ENCODE results near the gene NFKB1. TPM values are rescaled to one million over a fixed set of nuclear protein-coding genes. Genes with fewer than 3 reads are reported as not detected.

Gene NFKB1, protein sequence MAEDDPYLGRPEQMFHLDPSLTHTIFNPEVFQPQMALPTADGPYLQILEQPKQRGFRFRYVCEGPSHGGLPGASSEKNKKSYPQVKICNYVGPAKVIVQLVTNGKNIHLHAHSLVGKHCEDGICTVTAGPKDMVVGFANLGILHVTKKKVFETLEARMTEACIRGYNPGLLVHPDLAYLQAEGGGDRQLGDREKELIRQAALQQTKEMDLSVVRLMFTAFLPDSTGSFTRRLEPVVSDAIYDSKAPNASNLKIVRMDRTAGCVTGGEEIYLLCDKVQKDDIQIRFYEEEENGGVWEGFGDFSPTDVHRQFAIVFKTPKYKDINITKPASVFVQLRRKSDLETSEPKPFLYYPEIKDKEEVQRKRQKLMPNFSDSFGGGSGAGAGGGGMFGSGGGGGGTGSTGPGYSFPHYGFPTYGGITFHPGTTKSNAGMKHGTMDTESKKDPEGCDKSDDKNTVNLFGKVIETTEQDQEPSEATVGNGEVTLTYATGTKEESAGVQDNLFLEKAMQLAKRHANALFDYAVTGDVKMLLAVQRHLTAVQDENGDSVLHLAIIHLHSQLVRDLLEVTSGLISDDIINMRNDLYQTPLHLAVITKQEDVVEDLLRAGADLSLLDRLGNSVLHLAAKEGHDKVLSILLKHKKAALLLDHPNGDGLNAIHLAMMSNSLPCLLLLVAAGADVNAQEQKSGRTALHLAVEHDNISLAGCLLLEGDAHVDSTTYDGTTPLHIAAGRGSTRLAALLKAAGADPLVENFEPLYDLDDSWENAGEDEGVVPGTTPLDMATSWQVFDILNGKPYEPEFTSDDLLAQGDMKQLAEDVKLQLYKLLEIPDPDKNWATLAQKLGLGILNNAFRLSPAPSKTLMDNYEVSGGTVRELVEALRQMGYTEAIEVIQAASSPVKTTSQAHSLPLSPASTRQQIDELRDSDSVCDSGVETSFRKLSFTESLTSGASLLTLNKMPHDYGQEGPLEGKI
- total RNA-seq: 29.3 and 67.4 TPM in 2 replicates

DNA sequence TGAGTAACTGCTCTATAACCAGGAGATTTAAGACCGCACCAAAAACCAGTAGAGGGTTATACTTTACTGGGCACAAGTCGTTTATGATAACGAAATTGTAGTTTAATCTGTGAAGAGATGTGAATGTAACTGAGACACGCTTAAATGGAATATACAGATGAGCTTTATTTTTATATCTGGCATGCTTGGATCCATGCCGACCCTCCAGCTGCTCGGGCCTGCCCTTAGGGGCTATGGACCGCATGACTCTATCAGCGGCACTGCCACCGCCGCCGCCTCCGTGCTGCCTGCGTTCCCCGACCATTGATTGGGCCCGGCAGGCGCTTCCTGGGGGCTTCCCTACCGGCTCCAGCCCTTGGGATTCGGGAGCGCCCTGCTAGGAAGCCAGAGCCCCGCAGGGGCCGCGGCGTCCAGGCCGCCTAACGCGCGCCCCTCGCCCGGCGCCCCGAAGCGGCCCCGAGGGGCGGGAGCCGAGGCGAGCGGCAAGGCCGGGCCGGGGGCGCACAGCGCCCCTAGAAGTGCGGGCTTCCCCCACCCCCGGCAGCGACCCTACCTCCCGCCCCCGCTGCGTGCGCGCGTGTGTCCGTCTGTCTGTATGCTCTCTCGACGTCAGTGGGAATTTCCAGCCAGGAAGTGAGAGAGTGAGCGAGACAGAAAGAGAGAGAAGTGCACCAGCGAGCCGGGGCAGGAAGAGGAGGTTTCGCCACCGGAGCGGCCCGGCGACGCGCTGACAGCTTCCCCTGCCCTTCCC lies at the start of gene NFKB1:
Gene NFKB1, plus strand, starts transcription at position 664 of the 751 bp plus-strand sequence. CDS start 24,160 bp downstream, outside the sequence.
- DNase-seq (ENCODE audit: low read depth): peak; percentile 81
- H3K4me3 ChIP-seq (ENCODE audit: low read depth, low read length): peak within 1 kb of the TSS; percentile 70
- TF ChIP-seq, protein P1, sequence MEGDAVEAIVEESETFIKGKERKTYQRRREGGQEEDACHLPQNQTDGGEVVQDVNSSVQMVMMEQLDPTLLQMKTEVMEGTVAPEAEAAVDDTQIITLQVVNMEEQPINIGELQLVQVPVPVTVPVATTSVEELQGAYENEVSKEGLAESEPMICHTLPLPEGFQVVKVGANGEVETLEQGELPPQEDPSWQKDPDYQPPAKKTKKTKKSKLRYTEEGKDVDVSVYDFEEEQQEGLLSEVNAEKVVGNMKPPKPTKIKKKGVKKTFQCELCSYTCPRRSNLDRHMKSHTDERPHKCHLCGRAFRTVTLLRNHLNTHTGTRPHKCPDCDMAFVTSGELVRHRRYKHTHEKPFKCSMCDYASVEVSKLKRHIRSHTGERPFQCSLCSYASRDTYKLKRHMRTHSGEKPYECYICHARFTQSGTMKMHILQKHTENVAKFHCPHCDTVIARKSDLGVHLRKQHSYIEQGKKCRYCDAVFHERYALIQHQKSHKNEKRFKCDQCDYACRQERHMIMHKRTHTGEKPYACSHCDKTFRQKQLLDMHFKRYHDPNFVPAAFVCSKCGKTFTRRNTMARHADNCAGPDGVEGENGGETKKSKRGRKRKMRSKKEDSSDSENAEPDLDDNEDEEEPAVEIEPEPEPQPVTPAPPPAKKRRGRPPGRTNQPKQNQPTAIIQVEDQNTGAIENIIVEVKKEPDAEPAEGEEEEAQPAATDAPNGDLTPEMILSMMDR (IDR thresholded peaks at IDR 0.05; ENCODE audit: insufficient read depth, low read depth, low read length): no peak

DNA sequence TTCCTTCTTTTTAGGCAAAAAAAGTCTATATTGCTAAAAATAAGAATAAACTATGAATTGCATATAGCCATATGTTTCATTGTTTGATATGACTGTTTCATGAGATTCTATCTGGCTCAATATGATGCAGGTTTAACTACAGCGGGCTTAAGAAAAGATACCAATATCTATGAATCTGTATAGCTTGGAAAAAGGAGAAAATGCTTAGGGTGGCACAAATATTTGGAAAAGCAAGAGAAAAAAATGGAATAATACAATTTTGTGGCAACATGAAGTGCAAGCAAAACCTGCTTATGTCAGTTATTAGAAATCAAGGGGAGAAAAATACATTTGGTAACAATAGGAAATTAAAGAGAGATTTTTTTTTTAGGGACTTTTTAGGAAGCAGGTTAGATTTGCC lies 48.3 kb upstream of the NFKB1 start:
- no peak overlapping the region for H3K4me3 ChIP-seq (ENCODE audit: low read depth, low read length)
- no peak for DNase-seq (ENCODE audit: low read depth)
- TF ChIP-seq, protein P1 (IDR thresholded peaks at IDR 0.05; ENCODE audit: insufficient read depth, low read depth, low read length): no peak

DNA sequence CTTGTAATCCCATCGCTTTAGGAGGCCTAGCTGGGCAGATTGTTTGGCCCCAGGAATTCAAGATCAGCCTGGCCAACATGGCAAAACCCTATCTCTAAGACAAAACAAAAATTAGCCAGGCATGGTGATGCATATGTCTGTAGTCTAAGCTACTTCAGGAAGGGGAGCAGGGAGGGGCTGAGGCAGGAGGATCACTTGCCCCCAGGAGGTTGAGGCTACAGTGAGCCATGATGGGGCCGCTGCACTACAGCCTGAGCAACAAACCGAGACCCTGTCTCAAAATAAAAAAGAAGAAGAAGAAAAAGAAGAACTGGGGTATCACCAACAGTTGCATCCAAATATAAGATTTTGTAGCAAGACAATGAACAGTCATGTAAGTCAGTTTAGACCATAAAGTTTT lies 47.3 kb upstream of the NFKB1 start:
- TF ChIP-seq, protein P1 (IDR thresholded peaks at IDR 0.05; ENCODE audit: insufficient read depth, low read depth, low read length): no peak
- DNase-seq (ENCODE audit: low read depth): no peak
- no peak overlapping the region for H3K4me3 ChIP-seq (ENCODE audit: low read depth, low read length)

DNA sequence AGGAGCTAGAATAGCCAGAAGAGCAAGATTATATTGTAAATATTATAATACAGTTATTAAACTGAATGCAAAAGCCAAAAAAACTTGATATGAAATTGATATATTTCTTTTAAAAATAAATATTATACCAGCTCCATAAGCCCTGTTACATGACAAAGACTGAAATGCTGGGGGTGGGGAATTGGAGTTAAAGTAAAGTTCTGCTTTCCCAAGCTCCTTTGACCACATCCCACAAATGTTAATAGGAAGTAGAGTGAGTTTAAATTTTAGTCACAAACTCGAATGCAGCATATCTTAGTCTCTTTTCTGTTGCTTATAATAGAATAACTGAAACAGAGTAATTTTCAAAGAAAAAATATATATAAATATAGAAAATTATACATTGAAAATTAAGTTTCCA lies 46.9 kb upstream of the NFKB1 start:
- TF ChIP-seq, protein P1 (IDR thresholded peaks at IDR 0.05; ENCODE audit: insufficient read depth, low read depth, low read length): no peak
- H3K4me3 ChIP-seq (ENCODE audit: low read depth, low read length): no peak overlapping the region
- no peak for DNase-seq (ENCODE audit: low read depth)

DNA sequence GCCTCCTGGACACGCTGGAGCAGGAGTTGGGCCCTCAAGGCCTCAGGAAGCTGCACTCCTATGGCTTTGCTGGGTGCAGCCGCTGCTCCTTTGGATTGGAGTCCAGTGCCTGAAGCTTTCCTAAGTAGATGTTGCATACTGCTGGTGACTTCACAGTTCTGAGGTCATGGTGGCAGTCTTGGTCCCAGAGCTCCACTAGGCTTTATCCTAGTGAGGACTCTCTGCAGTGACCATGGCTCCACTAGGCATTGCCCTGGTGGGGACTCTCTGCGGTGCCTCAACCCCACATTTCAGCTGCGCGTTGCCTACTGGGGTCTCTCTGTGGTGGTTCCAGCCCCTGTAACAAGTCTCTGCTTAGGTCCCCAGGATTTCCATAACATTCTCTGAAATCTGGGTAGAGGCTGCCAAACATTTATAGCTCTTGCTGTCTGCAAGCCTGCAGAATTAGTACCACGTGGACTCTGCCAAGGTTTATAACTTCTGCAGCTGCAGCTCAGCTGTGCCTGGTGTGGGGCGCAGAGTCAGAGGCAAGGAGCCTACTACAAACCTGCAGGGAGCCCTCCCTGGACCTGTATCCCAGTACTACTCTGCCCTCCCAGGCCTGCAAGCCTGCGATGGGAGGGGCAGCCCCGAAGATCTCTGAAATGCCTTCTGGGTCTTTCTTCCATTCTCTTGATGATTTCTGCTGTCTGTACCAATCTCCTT lies 46.0 kb upstream of the NFKB1 start:
- peak; percentile 22 for DNase-seq (ENCODE audit: low read depth)
- no peak overlapping the region for H3K4me3 ChIP-seq (ENCODE audit: low read depth, low read length)
- TF ChIP-seq, protein P1 (IDR thresholded peaks at IDR 0.05; ENCODE audit: insufficient read depth, low read depth, low read length): no peak

DNA sequence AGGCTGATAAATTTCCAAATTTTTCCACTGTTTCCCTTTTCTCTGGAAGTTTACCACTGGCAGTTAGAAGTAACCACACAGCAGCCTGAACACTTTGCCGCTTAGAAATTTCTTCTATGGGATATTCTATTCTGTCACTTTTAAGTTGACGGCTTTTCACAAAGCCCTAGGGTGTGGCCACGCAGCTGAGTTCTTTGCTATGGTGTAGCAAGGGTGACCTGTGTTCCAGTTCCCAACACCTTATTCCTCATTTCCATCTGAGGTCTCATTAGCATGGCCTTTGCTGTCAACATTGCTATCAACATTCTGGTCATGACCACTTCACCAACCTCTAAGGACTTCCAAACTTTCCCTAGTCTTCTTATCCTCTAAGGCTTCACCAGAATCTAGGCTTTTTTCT lies 45.4 kb upstream of the NFKB1 start:
- TF ChIP-seq, protein P1 (IDR thresholded peaks at IDR 0.05; ENCODE audit: insufficient read depth, low read depth, low read length): no peak
- H3K4me3 ChIP-seq (ENCODE audit: low read depth, low read length): no peak overlapping the region
- no peak for DNase-seq (ENCODE audit: low read depth)
